Sigmoid colon (tissue), 7 donors: ENCODE results near the gene TBCCD1. TPM values are rescaled to one million over a fixed set of nuclear protein-coding genes. Genes with fewer than 3 reads are reported as not detected.
"Not testable (repeated sequence)": the region's sequence is repeated elsewhere in the genome, so short reads cannot be mapped to it uniquely, and the experiment has no call there.

Experiments
- DNase-seq: peaks from one replicate; pipeline ENCODE4 v3.0.0-alpha.2; 2019
- H3K27ac ChIP-seq, 4 donors: fragments of 200-600 bp; sonication (generic); one replicate each; pipeline ENCODE4 v1.5.1; 2016 to 2019; ENCODE audit warnings: mild to moderate bottlenecking in 1 of 4
- H3K27me3 ChIP-seq, 3 donors: fragments of 200-600 bp; sonication (generic); one replicate each; pipeline ENCODE4 v1.5.1; 2019; ENCODE audit warnings: mild to moderate bottlenecking in 1 of 3
- H3K36me3 ChIP-seq, 4 donors: fragments of 200-600 bp; sonication (generic); one replicate each; pipeline ENCODE4 v1.5.1; 2016 to 2019
- H3K4me1 ChIP-seq, 4 donors: fragments of 200-600 bp; sonication (generic); one replicate each; pipeline ENCODE4 v1.5.1; 2017 to 2019
- H3K4me3 ChIP-seq, 4 donors: fragments of 200-600 bp; sonication (generic); one replicate each; pipeline ENCODE4 v1.5.1; 2017 to 2019; ENCODE audit warnings: mild to moderate bottlenecking in 2 of 4, moderate library complexity in 1 of 4
- H3K9me3 ChIP-seq, 4 donors: fragments of 200-600 bp in 3 of 4; sonication (generic) in 3 of 4; one replicate each; pipeline versions ENCODE4 v1.5.1 to v1.6.1; 2013 to 2019
- EP300 ChIP-seq, 4 donors: sonication (generic); formaldehyde crosslinking; IDR thresholded peaks; one replicate each; pipeline ENCODE4 v1.6.1; 2017; ENCODE audit warnings: antibody characterized with exemption in 4 of 4
- POLR2A ChIP-seq, 2 donors: fragments of 450-650 bp; IDR thresholded peaks; one replicate each; pipeline ENCODE4 v1.6.1; 2016; ENCODE audit warnings: antibody characterized with exemption in 2 of 2, mild to moderate bottlenecking in 2 of 2, moderate library complexity in 2 of 2
- POLR2AphosphoS5 ChIP-seq, 4 donors: sonication (generic); formaldehyde crosslinking; IDR thresholded peaks; one replicate each; pipeline ENCODE4 v1.6.1; 2017; ENCODE audit warnings: antibody characterized with exemption in 4 of 4
- WGBS, 2 donors: extraction: QIAGEN DNeasy Blood & Tissue Kit; methylation state at CpG; one replicate each; pipeline ENCODE4 v1.1.7; 2013; 5-methylcytosine and 5-hydroxymethylcytosine counted together
- intact Hi-C: fragments of 100-400 bp; cut with DNase I; formaldehyde crosslinking; loops from one replicate; pipeline ENCODE4 v1.15.1; 2023
- polyA plus RNA-seq, 3 donors: library from polyadenylated mRNA; stranded (reverse); fragments of 200-250 nt; gene quantifications; one replicate each; pipeline ENCODE4 v1.2.3, GENCODE V29; 2013
- total RNA-seq, 4 donors: library from RNA; depleted of rRNA; stranded (reverse); fragments of >200 nt; gene quantifications; one replicate each; pipeline ENCODE4 v1.1.0, GENCODE V29; 2016
- TF ChIP-seq, protein P1 (sequence below), 4 experiments: fragments of 450-650 bp in 3 of 4; fragments of 200-600 bp in 1 of 4; IDR thresholded peaks; one replicate each; pipeline ENCODE4 v1.5.1; 2016 to 2019; ENCODE audit warnings: antibody characterized with exemption in 4 of 4, mild to moderate bottlenecking in 3 of 4, moderate library complexity in 2 of 4
- donor health status: healthy with polysubstance abuse.
- donor health status: Bipolar disorder and iron deficiency.
- donor health status: healthy.

The TBCCD1 gene
- total and polyA plus RNA-seq, 7 donors = 4.9 to 14.3 (median 9.7) TPM

DNA sequence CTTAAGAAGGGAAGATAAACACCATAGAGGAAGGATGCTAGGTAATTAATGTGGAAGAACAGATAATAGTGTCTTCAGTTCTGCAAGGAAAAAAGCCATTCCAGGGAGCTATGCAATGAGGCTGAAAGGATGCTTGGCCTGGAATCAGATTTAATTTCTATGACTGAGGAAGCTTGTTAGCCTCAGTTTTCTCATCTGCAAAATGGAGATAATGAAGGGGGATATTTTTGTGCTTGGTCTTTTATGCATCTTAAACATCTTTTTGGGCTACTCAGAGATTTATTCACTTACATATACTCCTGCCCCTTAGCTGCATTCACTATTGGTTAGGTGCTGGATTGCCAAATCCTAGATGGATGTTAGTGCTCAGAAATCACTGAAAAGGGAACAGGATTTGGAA is 20.0 kb upstream of the TBCCD1 start:
- intact Hi-C loops = no loop called here
- Histone ChIP-seq H3K9me3 (no peaks in the 10 kb centered on the region), H3K27ac (no peak overlapping the region)

DNA sequence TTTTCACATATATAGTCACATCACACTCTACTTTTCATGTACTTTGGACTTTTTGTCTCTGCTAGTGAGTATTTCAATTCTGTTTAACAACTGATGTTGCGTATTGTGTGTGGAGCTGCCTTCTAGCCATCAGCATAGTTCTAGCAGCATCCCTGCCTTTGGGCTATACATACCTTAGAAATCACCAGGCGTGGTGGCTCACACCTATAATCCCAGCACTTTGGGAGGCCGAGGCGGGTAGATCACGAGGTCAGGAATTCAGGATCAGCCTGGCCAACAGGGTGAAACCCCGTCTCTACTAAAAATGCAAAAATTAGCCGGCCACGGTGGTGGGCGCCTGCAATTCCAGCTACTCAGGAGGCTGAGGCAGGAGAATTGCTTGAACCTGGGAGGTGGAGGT is 19.1 kb upstream of the TBCCD1 start:
- intact Hi-C loops, H3K27me3 ChIP-seq, H3K9me3 ChIP-seq, H3K4me3 ChIP-seq, DNase-seq, H3K4me1 ChIP-seq, H3K27ac ChIP-seq: not testable (repeated sequence)
- peaks cover 0 to 51% (median 28%) of the 10 kb centered on the region in 4 donors for H3K36me3 ChIP-seq
- 79 to 85% methylated on average over 9 of the region's 9 CpGs for WGBS, 2 donors

More for the DNA sequence above, 20.0 kb upstream of the TBCCD1 start:
- H3K27me3 ChIP-seq = peaks cover 0 to 4% (median 0%) of the 10 kb centered on the region in 3 donors
- no peak overlapping the region for H3K4me3 ChIP-seq
- no peak for TF ChIP-seq EP300 (IDR thresholded peaks at IDR 0.05)
- no peak for TF ChIP-seq POLR2AphosphoS5 (IDR thresholded peaks at IDR 0.05)
- TF ChIP-seq POLR2A (IDR thresholded peaks at IDR 0.05) = no peak
- TF ChIP-seq, protein P1, sequence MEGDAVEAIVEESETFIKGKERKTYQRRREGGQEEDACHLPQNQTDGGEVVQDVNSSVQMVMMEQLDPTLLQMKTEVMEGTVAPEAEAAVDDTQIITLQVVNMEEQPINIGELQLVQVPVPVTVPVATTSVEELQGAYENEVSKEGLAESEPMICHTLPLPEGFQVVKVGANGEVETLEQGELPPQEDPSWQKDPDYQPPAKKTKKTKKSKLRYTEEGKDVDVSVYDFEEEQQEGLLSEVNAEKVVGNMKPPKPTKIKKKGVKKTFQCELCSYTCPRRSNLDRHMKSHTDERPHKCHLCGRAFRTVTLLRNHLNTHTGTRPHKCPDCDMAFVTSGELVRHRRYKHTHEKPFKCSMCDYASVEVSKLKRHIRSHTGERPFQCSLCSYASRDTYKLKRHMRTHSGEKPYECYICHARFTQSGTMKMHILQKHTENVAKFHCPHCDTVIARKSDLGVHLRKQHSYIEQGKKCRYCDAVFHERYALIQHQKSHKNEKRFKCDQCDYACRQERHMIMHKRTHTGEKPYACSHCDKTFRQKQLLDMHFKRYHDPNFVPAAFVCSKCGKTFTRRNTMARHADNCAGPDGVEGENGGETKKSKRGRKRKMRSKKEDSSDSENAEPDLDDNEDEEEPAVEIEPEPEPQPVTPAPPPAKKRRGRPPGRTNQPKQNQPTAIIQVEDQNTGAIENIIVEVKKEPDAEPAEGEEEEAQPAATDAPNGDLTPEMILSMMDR (IDR thresholded peaks at IDR 0.05) = no peak
- H3K36me3 ChIP-seq = peaks cover 0 to 41% (median 28%) of the 10 kb centered on the region in 4 donors
- DNase-seq = no peak
- H3K4me1 ChIP-seq = no peaks in the 10 kb centered on the region

DNA sequence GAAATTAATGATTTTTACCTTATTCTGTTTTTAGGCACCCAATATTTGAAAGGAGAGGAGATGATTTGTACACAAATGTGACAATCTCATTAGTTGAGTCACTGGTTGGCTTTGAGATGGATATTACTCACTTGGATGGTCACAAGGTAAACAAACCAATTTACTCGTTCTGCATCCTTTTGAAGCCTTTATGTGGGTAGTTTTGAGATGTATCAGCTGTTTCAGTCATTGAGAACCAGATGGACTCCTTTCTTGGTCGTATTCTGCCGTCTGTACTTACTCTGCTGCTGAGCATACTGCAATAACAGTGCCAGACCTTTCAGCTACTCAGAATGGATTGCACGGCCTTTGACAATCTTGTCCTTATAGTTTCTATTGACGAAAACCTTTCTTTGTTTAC is 16.7 kb upstream of the TBCCD1 start:
- H3K27me3 ChIP-seq = no peaks in the 10 kb centered on the region
- no peaks in the 10 kb centered on the region for H3K4me1 ChIP-seq
- peaks cover 7 to 74% (median 28%) of the 10 kb centered on the region in 4 donors for H3K36me3 ChIP-seq
- WGBS, 2 donors = 76 to 81% methylated on average over 5 of the region's 5 CpGs
- H3K9me3 ChIP-seq = no peaks in the 10 kb centered on the region
- intact Hi-C loops = no loop called here
- no peak for TF ChIP-seq POLR2A (IDR thresholded peaks at IDR 0.05)
- TF ChIP-seq, protein P1 (IDR thresholded peaks at IDR 0.05) = no peak
- TF ChIP-seq EP300 (IDR thresholded peaks at IDR 0.05) = no peak
- DNase-seq = no peak
- H3K4me3 ChIP-seq = no peak overlapping the region
- H3K27ac ChIP-seq = no peak overlapping the region

DNA sequence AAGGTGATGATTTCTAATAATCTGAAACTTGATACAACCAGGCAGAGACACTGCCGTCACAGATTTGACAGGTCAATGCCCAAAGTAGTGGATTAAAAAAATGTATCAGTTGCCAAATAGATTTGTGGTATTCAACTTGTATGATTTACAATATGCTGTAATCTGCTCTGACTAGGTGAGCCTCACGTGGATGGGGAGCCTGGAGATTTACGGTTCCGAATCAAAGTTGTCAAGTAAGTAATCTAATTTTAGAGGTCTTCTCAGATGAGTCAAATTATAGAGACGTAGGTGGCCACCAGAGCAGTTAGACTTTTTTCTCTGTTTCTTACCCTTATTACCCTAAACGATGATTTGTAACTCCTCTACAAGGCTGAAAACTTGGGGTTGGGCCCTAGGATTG is 15.4 kb upstream of the TBCCD1 start:
- Histone ChIP-seq H3K27me3 (no peaks in the 10 kb centered on the region), H3K4me3 (no peak overlapping the region), H3K27ac (no peak overlapping the region), H3K4me1 (no peaks in the 10 kb centered on the region), H3K36me3 (peaks cover 7 to 87% (median 34%) of the 10 kb centered on the region in 4 donors), H3K9me3 (no peaks in the 10 kb centered on the region)
- TF ChIP-seq POLR2AphosphoS5 (IDR thresholded peaks at IDR 0.05) = no peak
- TF ChIP-seq, protein P1 (IDR thresholded peaks at IDR 0.05) = no peak
- TF ChIP-seq EP300 (IDR thresholded peaks at IDR 0.05) = no peak
- no peak for TF ChIP-seq POLR2A (IDR thresholded peaks at IDR 0.05)
- no peak for DNase-seq
- WGBS, 2 donors = 95 to 96% methylated on average over 6 of the region's 6 CpGs
- intact Hi-C loops = no loop called here

DNA sequence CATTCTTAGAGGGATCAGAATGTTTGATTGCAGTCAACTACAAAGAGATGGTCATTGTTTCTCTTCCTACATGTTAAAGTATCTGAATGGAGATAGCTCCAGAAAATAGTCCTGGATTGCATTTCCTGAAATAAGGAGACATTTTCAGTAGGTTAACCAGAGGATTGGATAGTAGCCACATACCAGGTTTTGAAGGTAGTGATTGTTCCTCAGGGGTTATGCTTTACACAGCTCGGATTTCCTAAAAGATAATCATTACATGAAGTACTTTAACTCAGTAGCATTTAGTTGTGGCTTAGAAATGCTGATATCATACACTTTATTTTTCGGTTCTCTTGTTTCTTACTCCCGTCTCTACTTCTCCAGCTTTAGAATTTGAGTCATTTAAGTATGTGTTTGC is 13.6 kb upstream of the TBCCD1 start:
- intact Hi-C loops = no loop called here
- H3K4me1 ChIP-seq = no peaks in the 10 kb centered on the region
- H3K27ac ChIP-seq = no peak overlapping the region
- H3K36me3 ChIP-seq = peaks cover 16 to 99% (median 46%) of the 10 kb centered on the region in 4 donors
- H3K4me3 ChIP-seq = no peak overlapping the region
- no peaks in the 10 kb centered on the region for H3K27me3 ChIP-seq
- TF ChIP-seq, protein P1 (IDR thresholded peaks at IDR 0.05) = no peak
- TF ChIP-seq POLR2AphosphoS5 (IDR thresholded peaks at IDR 0.05) (no peak), POLR2A (IDR thresholded peaks at IDR 0.05) (no peak), EP300 (IDR thresholded peaks at IDR 0.05) (no peak)
- DNase-seq = no peak
- no peaks in the 10 kb centered on the region for H3K9me3 ChIP-seq
- WGBS, 2 donors = 93 to 97% methylated on average over 3 of the region's 3 CpGs
